HG03064 (cell line): ENCODE measurements around the gene DYNLL2.
A peak's percentile ranks its signal among the peaks of the same experiment; 100 is the strongest.
"Not testable (repeated sequence)": the region's sequence is repeated elsewhere in the genome, so short reads cannot be mapped to it uniquely, and the experiment has no call there.

Experiments used
- ATAC-seq: cut with Tn5 transposase; IDR thresholded peaks from one replicate; pipeline ENCODE4 v1.9.1; 2021; ENCODE audit warnings: low read depth; ENCODE audit not compliant: unreplicated experiment

DYNLL2 gene

GRCh38 chr17:58066401-58066800 is 16.8 kb upstream of the DYNLL2 start:
- ATAC-seq: no peak

- no peak for ATAC-seq
Observed at GRCh38 chr17:58072862-58073261, 10.4 kb upstream of the DYNLL2 start.

- ATAC-seq: not testable (repeated sequence)
Observed at GRCh38 chr17:58073266-58073665, 10.0 kb upstream of the DYNLL2 start.

- not testable (repeated sequence) for ATAC-seq
Observed at GRCh38 chr17:58074406-58074805, 8.8 kb upstream of the DYNLL2 start.

- ATAC-seq: no peak
Observed at GRCh38 chr17:58079300-58080033, 3.8 kb upstream of the DYNLL2 start.

DNA sequence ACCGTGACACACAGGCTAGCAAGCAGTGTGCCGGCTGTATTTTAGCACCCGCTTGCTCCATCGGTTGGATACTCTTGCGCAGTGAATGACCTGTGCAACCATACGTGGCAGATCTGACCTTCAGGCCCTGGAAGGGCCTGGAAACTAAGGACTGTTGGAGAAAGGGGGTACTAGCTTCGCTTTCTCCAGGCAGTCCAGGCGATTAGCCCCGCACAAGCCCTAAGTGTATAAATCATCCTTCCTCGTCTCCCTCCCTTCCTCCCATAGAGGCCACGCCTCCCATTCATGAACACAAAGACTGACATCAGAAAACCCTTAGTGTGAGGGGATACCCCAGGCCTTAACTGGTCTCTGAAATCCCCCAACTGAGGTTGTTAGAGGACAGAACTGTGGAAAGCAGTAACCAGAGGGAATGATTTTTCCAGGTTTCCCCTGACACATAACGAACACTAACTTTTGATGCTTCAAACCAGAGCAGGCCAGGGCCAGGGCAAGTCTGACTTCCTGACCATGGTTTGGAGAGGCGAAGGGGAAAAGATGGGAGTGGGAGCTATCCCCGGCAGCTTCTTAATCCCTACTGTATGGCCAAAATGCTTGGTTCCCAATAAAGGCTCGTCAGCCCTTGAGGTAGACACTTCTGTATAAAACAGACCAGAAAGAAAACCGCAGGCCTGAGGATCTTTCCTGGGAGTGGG is 1.4 kb upstream of the DYNLL2 start:
- no peak for ATAC-seq

- no peak for ATAC-seq
Observed at GRCh38 chr17:58082341-58082869, 814 bp upstream of the DYNLL2 start.

DNA sequence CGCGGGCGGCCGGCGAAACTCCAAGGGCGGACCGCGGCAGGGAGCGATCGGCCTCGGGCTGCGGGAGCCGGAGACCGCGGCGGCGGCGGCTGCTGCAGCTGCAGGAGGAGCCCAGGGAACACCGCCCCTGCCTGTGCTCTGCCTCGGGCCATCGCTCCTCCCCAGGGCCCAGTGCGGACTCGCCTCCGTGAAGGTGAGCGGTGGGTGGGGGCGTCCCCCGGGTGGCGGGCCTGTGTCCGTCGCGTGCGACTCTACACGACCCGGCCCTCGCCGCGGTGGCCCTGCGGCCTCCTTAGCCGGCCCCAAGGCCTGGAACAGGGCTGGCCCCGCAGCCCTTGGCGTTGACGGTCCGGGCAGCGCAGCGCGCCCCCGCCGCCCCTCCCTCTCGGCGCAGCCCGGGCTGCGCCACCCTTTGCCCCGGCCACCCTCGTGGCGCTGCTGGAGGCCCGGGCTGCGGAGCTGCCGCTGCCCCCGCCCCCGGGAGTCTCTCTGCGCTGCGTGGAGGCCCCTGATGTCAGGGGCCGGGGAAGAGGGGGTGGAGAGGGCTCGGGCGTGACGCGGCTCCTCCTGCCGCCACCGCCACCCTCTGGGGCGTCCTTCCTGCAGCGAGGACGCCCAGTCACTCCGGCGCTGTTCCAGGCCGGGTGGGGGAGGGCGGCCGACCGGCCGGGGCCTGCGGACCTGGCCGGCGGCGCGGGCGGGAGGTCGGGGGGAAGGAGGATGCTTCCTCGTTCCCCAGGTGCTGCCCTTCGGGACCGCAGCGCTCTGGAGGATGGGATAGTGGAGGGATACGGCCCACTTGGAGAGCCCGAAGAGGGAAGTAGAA is 485 bp downstream of the DYNLL2 start:
- ATAC-seq: peak; percentile 46

DNA sequence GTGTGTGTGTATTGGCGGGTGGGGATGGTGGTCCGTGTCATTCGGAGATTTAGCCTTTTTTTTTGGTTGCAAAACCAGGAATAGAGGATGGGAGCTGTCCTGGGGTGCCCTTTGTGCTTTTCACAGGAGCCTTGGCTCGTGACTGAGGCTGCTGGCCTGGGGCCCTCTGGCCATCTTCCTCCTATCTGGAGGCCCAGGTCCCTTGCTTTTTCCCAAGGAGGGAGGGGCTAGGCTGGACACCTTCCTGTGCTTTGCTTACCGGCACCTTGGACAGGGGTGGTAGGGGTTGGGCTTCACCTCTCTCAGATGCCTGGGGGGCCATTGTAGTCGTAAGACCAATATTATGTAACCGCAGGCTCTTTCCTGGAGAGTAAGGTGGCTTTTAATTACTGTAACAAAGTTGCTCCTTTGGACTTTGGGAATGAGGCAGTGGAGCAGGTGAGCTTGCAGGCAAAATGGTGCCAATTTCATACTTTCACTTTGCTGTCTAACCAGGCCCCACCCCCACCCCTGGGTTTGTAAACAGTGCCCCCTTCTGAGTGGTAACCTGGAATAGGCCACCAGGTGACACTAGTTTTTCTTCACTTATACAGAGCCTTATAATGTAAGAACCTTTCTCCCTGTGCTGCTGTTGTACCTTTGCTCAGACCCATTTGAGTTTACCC is 1.2 kb downstream of the DYNLL2 start:
- ATAC-seq: no peak

- no peak for ATAC-seq
Observed at GRCh38 chr17:58085039-58085715, 2.0 kb downstream of the DYNLL2 start.

- ATAC-seq: no peak
Observed at GRCh38 chr17:58086953-58087352, 3.7 kb downstream of the DYNLL2 start.

DNA sequence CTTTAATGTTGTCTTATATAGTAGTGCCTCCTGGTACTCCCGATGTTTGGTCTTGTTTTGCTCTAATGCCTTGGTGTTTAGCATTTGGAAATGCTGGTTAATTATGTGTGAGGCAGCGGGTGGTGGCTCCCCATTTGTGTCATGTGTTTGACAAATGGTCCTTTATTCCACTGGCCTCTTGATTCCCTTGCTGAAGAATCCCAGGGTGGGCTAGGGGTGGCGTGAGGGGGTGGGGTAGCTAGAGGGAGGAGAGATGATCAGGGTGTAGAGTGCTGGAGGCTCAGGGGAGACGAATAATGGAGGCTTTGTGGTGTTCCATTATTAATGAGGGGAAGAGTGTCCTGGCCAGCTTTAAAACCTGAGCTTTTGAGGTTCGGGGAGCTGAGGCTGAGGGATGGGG is 5.4 kb downstream of the DYNLL2 start:
- ATAC-seq: no peak

- no peak for ATAC-seq
Observed at GRCh38 chr17:58089111-58089510, 5.9 kb downstream of the DYNLL2 start.

GRCh38 chr17:58091024-58091567 is 7.9 kb downstream of the DYNLL2 start:
- ATAC-seq: no peak

DNA sequence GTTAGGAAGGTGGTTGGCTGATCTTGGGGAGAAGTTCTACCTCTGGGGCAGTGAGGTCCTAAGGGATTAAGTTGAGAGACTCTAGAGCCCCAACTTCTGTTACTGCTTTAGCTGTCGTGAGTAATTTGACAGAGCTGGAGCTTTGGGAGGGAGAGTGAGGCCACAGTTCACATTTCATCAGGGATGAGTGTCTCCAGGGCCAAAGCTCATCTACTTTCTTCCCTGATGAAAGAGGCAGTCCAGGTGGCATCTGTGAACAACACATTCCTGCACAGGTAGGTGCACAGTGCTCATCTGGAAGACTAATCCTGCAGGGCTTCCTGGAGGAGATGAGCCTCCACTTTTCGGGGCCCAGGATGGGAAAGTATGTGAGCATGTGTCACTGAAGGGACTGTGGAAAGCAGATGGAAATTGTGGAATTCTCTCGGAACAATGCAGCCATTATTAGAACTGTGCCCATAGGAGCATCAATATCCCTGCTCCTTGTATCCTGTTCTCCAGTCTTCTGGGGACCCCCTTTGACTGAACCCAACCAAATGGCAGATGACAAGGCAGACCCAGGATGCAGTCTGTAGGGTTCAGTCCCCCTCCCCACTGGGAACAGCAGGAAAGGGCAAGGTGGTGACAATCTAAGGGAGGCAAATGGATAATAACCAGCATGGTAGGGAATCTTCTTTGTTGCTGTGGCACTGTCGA is 9.0 kb downstream of the DYNLL2 start:
- no peak for ATAC-seq

DNA sequence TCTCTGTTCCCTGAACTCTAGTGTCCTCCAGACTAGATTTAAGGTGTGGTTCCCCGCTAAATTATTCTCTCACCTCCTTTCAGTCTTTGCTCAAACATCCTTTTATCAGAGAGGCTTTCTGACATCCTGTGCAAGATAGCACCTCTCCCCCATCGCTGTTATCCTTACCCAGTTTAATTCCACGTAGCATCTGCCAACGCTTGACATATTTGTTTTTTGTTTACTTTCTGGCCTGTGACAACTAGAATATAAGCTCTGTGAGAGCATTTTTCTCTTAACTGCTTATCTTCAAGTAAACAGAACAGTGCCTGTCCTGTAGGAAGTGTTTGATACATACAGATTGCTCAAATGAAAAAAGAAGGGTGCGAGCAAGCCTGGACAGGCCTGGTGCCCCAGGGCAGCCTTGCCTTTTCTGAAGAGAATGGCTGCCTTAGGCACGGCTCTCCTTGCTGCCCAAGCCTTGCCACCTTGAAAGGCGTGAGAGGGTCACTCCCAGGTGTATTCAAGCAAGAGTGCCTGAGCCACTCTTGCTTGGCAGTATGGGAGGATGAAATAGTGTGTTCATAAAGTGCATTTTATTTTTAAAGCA is 9.7 kb downstream of the DYNLL2 start:
- no peak for ATAC-seq

DNA sequence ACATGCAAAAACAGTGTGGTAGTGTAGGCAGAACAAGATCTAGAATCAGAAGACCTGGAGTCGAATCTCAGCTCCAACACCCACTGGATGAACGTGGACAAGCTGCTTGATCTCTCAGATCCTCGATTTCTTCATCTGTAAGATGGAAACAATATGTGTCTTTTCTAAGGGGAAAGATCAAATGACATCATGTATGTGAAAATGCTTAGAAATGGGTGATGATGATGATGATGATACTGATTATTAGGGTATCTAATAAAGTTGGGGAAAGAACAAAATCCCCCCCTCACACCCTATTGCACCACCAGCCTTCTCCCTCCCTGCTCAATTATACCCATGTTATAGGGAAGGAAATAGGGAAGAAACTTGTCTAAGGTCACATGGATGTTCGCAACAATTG is 10.9 kb downstream of the DYNLL2 start:
- no peak for ATAC-seq

DNA sequence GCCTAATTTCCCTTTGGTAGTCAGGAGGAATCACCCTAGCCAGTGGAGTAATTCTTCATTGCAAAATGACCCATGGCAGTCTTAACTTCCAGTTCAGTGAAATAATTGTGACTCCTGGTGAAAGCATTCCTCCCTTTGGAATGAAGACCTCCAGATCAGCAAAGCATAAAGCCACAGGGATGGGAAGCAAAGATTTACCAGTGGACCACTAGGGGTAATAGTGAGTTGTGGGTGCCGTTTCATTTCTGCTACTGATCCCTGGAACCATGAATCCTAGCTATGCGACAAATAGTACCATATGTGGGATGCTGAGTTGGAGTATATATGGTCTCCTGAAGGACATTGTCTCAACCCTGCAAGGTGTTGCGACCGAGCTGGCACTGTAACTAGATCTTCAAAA is 13.7 kb downstream of the DYNLL2 start:
- ATAC-seq: no peak
